HEK293 (cell line): Measurements from ENCODE around the gene COLQ.

Source experiments
- CTCF ChIA-PET: fragments of 350-600 bp; formaldehyde crosslinking; extraction: SDS; loops from one replicate; lab custom pipeline; 2021; ENCODE audit warnings: antibody characterized with exemption; lab: Yijun Ruan, JAX
- POLR2A ChIA-PET: fragments of 300-600 bp; formaldehyde crosslinking; extraction: SDS; loops from one replicate; lab custom pipeline; 2020; ENCODE audit warnings: antibody characterized with exemption, inconsistent platforms; lab: Yijun Ruan, JAX
- H3K27ac ChIP-seq: fragments of 200-500 bp; sonication (Bioruptor generic); 2 replicates; pipeline ENCODE4 v1.5.1; 2014; ENCODE audit warnings: low read depth, low read length, control low read depth, inconsistent platforms; ENCODE audit errors: extremely low read depth
- H3K36me3 ChIP-seq, 2 experiments: fragments of 200-500 bp in 1 of 2; sonication (Bioruptor generic) in 1 of 2; 1 replicate in 1 of 2; 2 replicates in 1 of 2; pipeline ENCODE4 v1.5.1; 2014 to 2017; ENCODE audit warnings: inconsistent platforms in 2 of 2, low read length in 2 of 2; ENCODE audit not compliant: control insufficient read depth in 2 of 2, insufficient read depth in 1 of 2
- H3K4me1 ChIP-seq: fragments of 200-500 bp; sonication (Bioruptor generic); 2 replicates; pipeline ENCODE4 v1.5.1; 2014; ENCODE audit warnings: mild to moderate bottlenecking, low read length, inconsistent platforms; ENCODE audit not compliant: control insufficient read depth, insufficient read depth
- H3K4me3 ChIP-seq: 2 replicates; pipeline ENCODE4 v1.5.1; 2011; ENCODE audit warnings: low read depth, mild to moderate bottlenecking, control low read depth, low read length, moderate library complexity
- H3K9me3 ChIP-seq: fragments of 200-500 bp; sonication (Bioruptor generic); 2 replicates; pipeline ENCODE4 v1.5.1; 2014; ENCODE audit warnings: low read depth, low read length, inconsistent platforms; ENCODE audit not compliant: control insufficient read depth, insufficient read depth
- GFI1B ChIP-seq: fragments of 450-650 bp; formaldehyde crosslinking; IDR thresholded peaks from 2 replicates; pipeline ENCODE4 v1.5.1; 2016; ENCODE audit warnings: missing biosample characterization, missing genetic modification characterization
- GLIS1 ChIP-seq: fragments of 450-650 bp; formaldehyde crosslinking; IDR thresholded peaks from 2 replicates; pipeline ENCODE4 v1.5.1; 2016; ENCODE audit warnings: missing biosample characterization, missing genetic modification characterization
- HIC1 ChIP-seq: fragments of 450-650 bp; formaldehyde crosslinking; IDR thresholded peaks from 2 replicates; pipeline ENCODE4 v1.5.1; 2016; ENCODE audit warnings: missing biosample characterization, missing genetic modification characterization
- KLF17 ChIP-seq: fragments of 450-650 bp; formaldehyde crosslinking; IDR thresholded peaks from 2 replicates; pipeline ENCODE4 v1.5.1; 2016; ENCODE audit warnings: missing biosample characterization, missing genetic modification characterization
- SP7 ChIP-seq: fragments of 450-650 bp; formaldehyde crosslinking; IDR thresholded peaks from 2 replicates; pipeline ENCODE4 v1.5.1; 2016; ENCODE audit warnings: missing biosample characterization, missing genetic modification characterization
- TRIM28 ChIP-seq: IDR thresholded peaks from 2 replicates; pipeline ENCODE4 v1.6.1; 2011; ENCODE audit warnings: low read length, control low read depth, borderline replicate concordance
- YY2 ChIP-seq: fragments of 450-650 bp; formaldehyde crosslinking; IDR thresholded peaks from 2 replicates; pipeline ENCODE4 v1.5.1; 2016; ENCODE audit warnings: missing biosample characterization, missing genetic modification characterization
- ZBTB17 ChIP-seq: fragments of 450-650 bp; formaldehyde crosslinking; IDR thresholded peaks from 2 replicates; pipeline ENCODE4 v1.5.1; 2016; ENCODE audit warnings: missing biosample characterization, missing genetic modification characterization
- ZFHX2 ChIP-seq: fragments of 450-650 bp; formaldehyde crosslinking; conservative IDR thresholded peaks from 2 replicates; pipeline ENCODE4 v1.5.1; 2016; ENCODE audit warnings: missing biosample characterization, missing genetic modification characterization
- ZIC2 ChIP-seq: fragments of 450-650 bp; formaldehyde crosslinking; IDR thresholded peaks from 2 replicates; pipeline ENCODE4 v1.5.1; 2016; ENCODE audit warnings: missing biosample characterization, missing genetic modification characterization
- ZNF133 ChIP-seq: fragments of 450-650 bp; formaldehyde crosslinking; IDR thresholded peaks from 2 replicates; pipeline ENCODE4 v1.5.1; 2016; ENCODE audit warnings: missing biosample characterization, missing genetic modification characterization
- ZNF148 ChIP-seq: fragments of 450-650 bp; formaldehyde crosslinking; IDR thresholded peaks from 2 replicates; pipeline ENCODE4 v1.5.0; 2017; ENCODE audit warnings: missing biosample characterization, missing genetic modification characterization, borderline replicate concordance
- ZNF19 ChIP-seq: fragments of 450-650 bp; formaldehyde crosslinking; IDR thresholded peaks from 2 replicates; pipeline ENCODE4; 2016; ENCODE audit warnings: missing biosample characterization, missing genetic modification characterization, low read depth
- ZNF2 ChIP-seq: fragments of 450-650 bp; formaldehyde crosslinking; IDR thresholded peaks from 2 replicates; pipeline ENCODE4 v1.5.1; 2016; ENCODE audit warnings: missing biosample characterization, missing genetic modification characterization
- ZNF311 ChIP-seq: fragments of 450-650 bp; formaldehyde crosslinking; IDR thresholded peaks from 2 replicates; pipeline ENCODE4 v1.5.1; 2017; ENCODE audit warnings: missing biosample characterization, missing genetic modification characterization, borderline replicate concordance
- ZNF518A ChIP-seq: fragments of 450-650 bp; formaldehyde crosslinking; conservative IDR thresholded peaks from 2 replicates; pipeline ENCODE4 v1.5.1; 2016; ENCODE audit warnings: low read depth, missing biosample characterization, missing genetic modification characterization
- ZNF529 ChIP-seq: fragments of 450-650 bp; formaldehyde crosslinking; IDR thresholded peaks from 2 replicates; pipeline ENCODE4 v1.5.1; 2017; ENCODE audit warnings: missing genetic modification characterization, missing biosample characterization; ENCODE audit not compliant: insufficient replicate concordance
- ZNF600 ChIP-seq: fragments of 450-650 bp; formaldehyde crosslinking; IDR thresholded peaks from 2 replicates; pipeline ENCODE4 v1.5.1; 2016; ENCODE audit warnings: missing biosample characterization, missing genetic modification characterization
- ZNF776 ChIP-seq: fragments of 450-650 bp; formaldehyde crosslinking; IDR thresholded peaks from 2 replicates; pipeline ENCODE4 v1.5.0; 2017; ENCODE audit warnings: missing biosample characterization, missing genetic modification characterization, borderline replicate concordance
- ZNF837 ChIP-seq: fragments of 450-650 bp; formaldehyde crosslinking; IDR thresholded peaks from 2 replicates; pipeline ENCODE4 v1.5.1; 2016; ENCODE audit warnings: missing biosample characterization, missing genetic modification characterization
- ZSCAN23 ChIP-seq: fragments of 450-650 bp; formaldehyde crosslinking; IDR thresholded peaks from 2 replicates; pipeline ENCODE4 v1.5.1; 2016; ENCODE audit warnings: missing biosample characterization, missing genetic modification characterization
- ZSCAN4 ChIP-seq: fragments of 450-650 bp; formaldehyde crosslinking; IDR thresholded peaks from 2 replicates; pipeline ENCODE4 v1.5.1; 2017; ENCODE audit warnings: missing biosample characterization, missing genetic modification characterization

The COLQ gene

GRCh38 chr3:15499536-15499935 is 22.0 kb downstream of the COLQ start:
- TF ChIP-seq ZFHX2 (tag by site-specific recombination): no peak
- TF ChIP-seq ZNF311 (tag by site-specific recombination): no peak
- TF ChIP-seq KLF17: no peak
- no peak for TF ChIP-seq YY2
- no peak for TF ChIP-seq SP7 (tag by site-specific recombination)
- no peak for TF ChIP-seq ZSCAN23 (tag by site-specific recombination)
- no peak for TF ChIP-seq ZIC2 (tag by site-specific recombination)
- ChIA-PET POLR2A (interaction anchor here (0.6 kb wide), 1 partner anchor 40 kb away, joined by 4 read pairs; no protein-coding TSS in a partner anchor), CTCF (no interaction called here)
- Histone ChIP-seq H3K9me3 (no peaks in the 10 kb centered on the region), H3K36me3 (no peaks in the 10 kb centered on the region), H3K4me3 (no peak overlapping the region), H3K27ac (no peak overlapping the region), H3K4me1 (peaks cover 5% of the 10 kb centered on the region; the same call in 1 of the 2 replicates)

- no peaks in the 10 kb centered on the region for H3K9me3 ChIP-seq
- H3K4me3 ChIP-seq: no peak overlapping the region
- H3K27ac ChIP-seq: no peak overlapping the region
- CTCF ChIA-PET: no interaction called here
- H3K4me1 ChIP-seq: peaks cover 5% of the 10 kb centered on the region; the same call in 1 of the 2 replicates
- POLR2A ChIA-PET: no interaction called here
- H3K36me3 ChIP-seq: no peaks in the 10 kb centered on the region
- TF ChIP-seq ZNF133 (tag by site-specific recombination) (no peak), ZNF518A (tag by site-specific recombination) (no peak), ZNF529 (tag by site-specific recombination) (no peak), GFI1B (tag by site-specific recombination) (no peak), ZNF148 (tag by site-specific recombination) (no peak), ZNF600 (tag by site-specific recombination) (no peak), ZNF776 (tag by site-specific recombination) (no peak), ZBTB17 (tag by site-specific recombination) (no peak), ZSCAN4 (tag by site-specific recombination) (0 out of 2 replicates have a peak, but pooled peaks have one; percentile 16), ZNF2 (tag by site-specific recombination) (no peak), HIC1 (tag by site-specific recombination) (no peak), ZNF19 (tag by site-specific recombination) (no peak), TRIM28 (no peak), ZNF837 (tag by site-specific recombination) (no peak), GLIS1 (tag by site-specific recombination) (peak; percentile 21)
These were observed 22.9 kb downstream of the COLQ start for GRCh38 chr3:15498431-15499214.
